H9 (cell line): ENCODE data around the gene MPPE1. TPM values are rescaled to one million over a fixed set of nuclear protein-coding genes. Genes with fewer than 3 reads are reported as not detected.

ENCODE experiments used
- DNase-seq: peaks from one replicate; pipeline ENCODE4 v3.0.0-alpha.2; 2017
- H2AFZ ChIP-seq: one replicate; pipeline ENCODE4 v1.6.1; 2013; ENCODE audit warnings: mild to moderate bottlenecking, low read length, control low read depth, moderate library complexity
- H2AK5ac ChIP-seq: 2 replicates; pipeline ENCODE4 v1.6.1; 2013; ENCODE audit warnings: low read length, control low read depth, mixed read lengths; ENCODE audit not compliant: insufficient read length
- H2BK120ac ChIP-seq: one replicate; pipeline ENCODE4 v1.6.1; 2013; ENCODE audit warnings: low read depth, mild to moderate bottlenecking, low read length, control low read depth, inconsistent platforms; ENCODE audit not compliant: poor library complexity, severe bottlenecking
- H2BK12ac ChIP-seq: 2 replicates; pipeline ENCODE4 v1.6.1; 2013; ENCODE audit warnings: low read length, control low read depth, mixed read lengths, low read depth; ENCODE audit not compliant: insufficient read length
- H2BK15ac ChIP-seq: 2 replicates; pipeline ENCODE4 v1.6.1; 2013; ENCODE audit warnings: low read depth, low read length, control low read depth
- H2BK20ac ChIP-seq: one replicate; pipeline ENCODE4 v1.6.1; 2013; ENCODE audit warnings: low read depth, mild to moderate bottlenecking, low read length, control low read depth, inconsistent platforms; ENCODE audit not compliant: poor library complexity, severe bottlenecking
- H2BK5ac ChIP-seq: 2 replicates; pipeline ENCODE4 v1.6.1; 2013; ENCODE audit warnings: low read length, control low read depth, mixed read lengths; ENCODE audit not compliant: insufficient read length
- H3K14ac ChIP-seq: 2 replicates; pipeline ENCODE4 v1.6.1; 2013; ENCODE audit warnings: low read length, control low read depth; ENCODE audit not compliant: insufficient read depth
- H3K18ac ChIP-seq: 2 replicates; pipeline ENCODE4 v1.6.1; 2013; ENCODE audit warnings: low read depth, mild to moderate bottlenecking, mixed read lengths, low read length, control low read depth; ENCODE audit not compliant: insufficient read length
- H3K23ac ChIP-seq: 2 replicates; pipeline ENCODE4 v1.6.1; 2013; ENCODE audit warnings: low read length, control low read depth, mixed read lengths, low read depth; ENCODE audit not compliant: insufficient read length
- H3K23me2 ChIP-seq: 2 replicates; pipeline ENCODE4 v1.6.1; 2013; ENCODE audit warnings: low read depth, mild to moderate bottlenecking, mixed read lengths, low read length, control low read depth; ENCODE audit not compliant: insufficient read length, poor library complexity, severe bottlenecking
- H3K27ac ChIP-seq: 2 replicates; pipeline ENCODE4 v1.5.1; 2013; ENCODE audit warnings: low read length, control low read depth, mixed read lengths, low read depth; ENCODE audit not compliant: insufficient read length
- H3K27me3 ChIP-seq: 2 replicates; pipeline ENCODE4 v1.6.1; 2013; ENCODE audit warnings: low read length, control low read depth, inconsistent platforms; ENCODE audit not compliant: insufficient read depth
- H3K4ac ChIP-seq: 2 replicates; pipeline ENCODE4 v1.6.1; 2013; ENCODE audit warnings: low read depth, mild to moderate bottlenecking, control low read depth, inconsistent platforms, low read length, moderate library complexity
- H3K4me1 ChIP-seq: 2 replicates; pipeline ENCODE4 v1.6.1; 2013; ENCODE audit warnings: low read length, control low read depth, inconsistent platforms; ENCODE audit not compliant: insufficient read depth
- H3K4me2 ChIP-seq: 2 replicates; pipeline ENCODE4 v1.6.1; 2013; ENCODE audit warnings: low read length, control low read depth, mixed read lengths; ENCODE audit not compliant: insufficient read length, insufficient read depth
- H3K56ac ChIP-seq: 2 replicates; pipeline ENCODE4 v1.6.1; 2013; ENCODE audit warnings: low read depth, mild to moderate bottlenecking, mixed read lengths, low read length, control low read depth; ENCODE audit not compliant: insufficient read length
- H3K79me1 ChIP-seq: 2 replicates; pipeline ENCODE4 v1.6.1; 2013; ENCODE audit warnings: low read depth, mild to moderate bottlenecking, moderate library complexity, low read length, control low read depth, inconsistent platforms; ENCODE audit not compliant: insufficient read depth, poor library complexity, severe bottlenecking
- H3K79me2 ChIP-seq: 2 replicates; pipeline ENCODE4 v1.6.1; 2013; ENCODE audit warnings: low read length, control low read depth, inconsistent platforms; ENCODE audit not compliant: insufficient read depth
- H3K9ac ChIP-seq: 2 replicates; pipeline ENCODE4 v1.6.1; 2013; ENCODE audit warnings: low read length, control low read depth, mixed read lengths; ENCODE audit not compliant: insufficient read length; ENCODE audit errors: extremely low read depth
- H3K9me3 ChIP-seq: one replicate; pipeline ENCODE4 v1.6.1; 2013; ENCODE audit warnings: low read depth, low read length, inconsistent platforms; ENCODE audit not compliant: control insufficient read depth
- H3T11ph ChIP-seq: one replicate; pipeline ENCODE4 v1.6.1; 2013; ENCODE audit warnings: mild to moderate bottlenecking, low read length, control low read depth, inconsistent platforms
- H4K20me1 ChIP-seq: one replicate; pipeline ENCODE4 v1.6.1; 2013; ENCODE audit not compliant: control insufficient read depth, insufficient read length, insufficient read depth
- H4K5ac ChIP-seq: 2 replicates; pipeline ENCODE4 v1.6.1; 2013; ENCODE audit warnings: low read depth, mild to moderate bottlenecking, mixed read lengths, low read length, control low read depth; ENCODE audit not compliant: insufficient read length
- H4K8ac ChIP-seq: replicated peaks from 2 replicates; pipeline ENCODE4 v1.6.1; 2013; ENCODE audit warnings: low read length, control low read depth, mixed read lengths, low read depth; ENCODE audit not compliant: insufficient read length
- H4K91ac ChIP-seq: 2 replicates; pipeline ENCODE4 v1.6.1; 2013; ENCODE audit warnings: low read depth, mild to moderate bottlenecking, moderate library complexity, mixed read lengths, low read length, control low read depth; ENCODE audit not compliant: insufficient read length
- H3K27ac Mint-ChIP-seq, 3 experiments: 2 replicates in 2 of 3; 3 replicates in 1 of 3; pipeline ENCODE4 v1.8.0; 2020 to 2021; ENCODE audit warnings: mixed read lengths in 3 of 3, mild to moderate bottlenecking in 1 of 3, moderate library complexity in 1 of 3
- H3K27me3 Mint-ChIP-seq: 2 replicates; pipeline ENCODE4 v1.8.0; 2021; ENCODE audit warnings: low read depth, mild to moderate bottlenecking, moderate library complexity, mixed read lengths
- H3K36me3 Mint-ChIP-seq, 3 experiments: 2 replicates in 2 of 3; 3 replicates in 1 of 3; pipeline ENCODE4 v1.8.0; 2020 to 2021; ENCODE audit warnings: low read depth in 3 of 3, mixed read lengths in 3 of 3; ENCODE audit not compliant: insufficient read depth in 1 of 3
- H3K4me1 Mint-ChIP-seq, 2 experiments: 2 replicates each; pipeline ENCODE4 v1.8.0; 2020; ENCODE audit warnings: mixed read lengths in 2 of 2
- H3K4me3 Mint-ChIP-seq, 2 experiments: 2 replicates in 1 of 2; 3 replicates in 1 of 2; pipeline ENCODE4 v1.8.0; 2020 to 2021; ENCODE audit warnings: mild to moderate bottlenecking in 2 of 2, mixed read lengths in 2 of 2, moderate library complexity in 1 of 2
- H3K9me3 Mint-ChIP-seq, 2 experiments: 2 replicates in 1 of 2; 3 replicates in 1 of 2; pipeline ENCODE4 v1.8.0; 2020; ENCODE audit warnings: mild to moderate bottlenecking in 2 of 2, mixed read lengths in 2 of 2, moderate library complexity in 1 of 2
- WGBS: extraction: QIAGEN DNeasy Blood & Tissue Kit; methylation state at CpG from one replicate; pipeline ENCODE4 v1.1.7; 2013; ENCODE audit warnings: missing lambda C conversion rate, low lambda C conversion rate, mixed read lengths; ENCODE audit not compliant: insufficient read length; ENCODE audit errors: extremely low coverage; 5-methylcytosine and 5-hydroxymethylcytosine counted together
- long read RNA-seq: library from polyadenylated mRNA; unstranded; transcript quantifications from one replicate; pipeline ENCODE4 v2.0.0, GENCODE V29; 2020
- total RNA-seq: library from RNA; stranded (reverse); gene quantifications from 2 replicates; pipeline ENCODE4 v1.2.1, GENCODE V29; 2021
- TF ChIP-seq, protein P1 (sequence below): fragments of 200-600 bp; sonication (generic); conservative IDR thresholded peaks from 3 replicates; pipeline ENCODE4 v1.8.0; 2021; ENCODE audit warnings: antibody characterized with exemption, mild to moderate bottlenecking

MPPE1 gene, protein sequence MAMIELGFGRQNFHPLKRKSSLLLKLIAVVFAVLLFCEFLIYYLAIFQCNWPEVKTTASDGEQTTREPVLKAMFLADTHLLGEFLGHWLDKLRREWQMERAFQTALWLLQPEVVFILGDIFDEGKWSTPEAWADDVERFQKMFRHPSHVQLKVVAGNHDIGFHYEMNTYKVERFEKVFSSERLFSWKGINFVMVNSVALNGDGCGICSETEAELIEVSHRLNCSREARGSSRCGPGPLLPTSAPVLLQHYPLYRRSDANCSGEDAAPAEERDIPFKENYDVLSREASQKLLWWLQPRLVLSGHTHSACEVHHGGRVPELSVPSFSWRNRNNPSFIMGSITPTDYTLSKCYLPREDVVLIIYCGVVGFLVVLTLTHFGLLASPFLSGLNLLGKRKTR
- 12.7 and 13.2 TPM in 2 replicates for total RNA-seq
- long read RNA-seq, full-length matches to known transcripts: 36 of 96 reads
- long read RNA-seq, partial matches to known transcripts: 2 of 96 reads
- long read RNA-seq, other reads (novel, unspliced or antisense): 58 of 96 reads

DNA sequence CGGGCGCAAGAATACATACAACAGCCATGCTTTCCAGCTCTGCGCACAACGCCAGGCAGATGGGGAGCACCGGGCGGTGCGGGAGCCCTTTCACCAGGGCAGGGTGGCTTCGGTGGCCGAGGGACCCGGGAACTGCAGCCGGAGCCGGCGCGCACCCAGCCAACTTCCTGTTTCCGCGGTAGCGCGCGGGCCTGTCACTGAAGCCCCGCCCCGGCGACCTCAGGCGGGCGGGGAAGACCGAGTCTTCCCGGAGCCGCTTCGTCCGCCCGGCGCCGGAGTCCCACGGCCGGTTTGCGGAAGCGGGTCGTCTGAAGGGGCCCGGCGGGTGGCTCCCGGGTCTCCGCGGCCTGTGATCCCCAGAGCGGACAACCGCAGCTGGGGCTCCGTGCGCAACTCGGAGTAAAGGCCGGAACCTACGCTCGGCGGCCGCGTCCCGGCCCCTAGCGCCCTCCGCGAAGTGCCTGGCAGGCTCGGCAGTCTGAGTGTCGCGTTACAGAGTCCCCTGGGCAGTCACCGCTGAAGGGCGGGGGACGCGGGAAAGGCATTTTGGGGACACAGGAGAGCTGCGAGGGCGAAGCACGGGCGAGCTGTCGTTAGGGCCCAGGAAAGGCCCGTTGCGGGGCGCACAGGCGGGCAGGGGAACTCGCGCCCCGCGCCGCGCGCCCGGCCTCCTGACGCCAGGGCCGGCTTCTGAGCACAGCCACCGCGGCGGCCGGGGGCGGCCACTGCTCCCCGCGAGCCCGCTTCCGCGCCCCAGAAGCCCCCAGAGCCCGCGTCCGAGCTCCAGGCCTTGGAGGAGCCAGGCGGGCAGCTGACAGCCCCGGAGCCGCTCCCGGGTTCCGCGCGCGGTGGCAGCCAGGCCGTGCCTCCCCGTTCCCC is at the start of gene MPPE1:
TSS of gene MPPE1 (minus strand) at position 136 of the 879 bp plus-strand sequence. CDS start 11,053 bp downstream, outside the sequence.
- H3K4me1 Mint-ChIP-seq: peaks cover 29 to 32% of the 10 kb centered on the region in 2 experiments
- H3K4me3 Mint-ChIP-seq: peak within 1 kb of the TSS; percentile 84 to 91
- peak within 1 kb of the TSS; percentile 47 to 85 (median 83); a peak in 4 of 7 replicates for H3K27ac Mint-ChIP-seq
- H3K4me1 ChIP-seq: peaks cover 4% of the 10 kb centered on the region
- no peak within 1 kb of the TSS for H2AFZ ChIP-seq
- no peaks in the 10 kb centered on the region for H3K9me3 Mint-ChIP-seq
- no peak within 1 kb of the TSS for H2BK120ac ChIP-seq
- H3K79me2 ChIP-seq: no peaks in the 10 kb centered on the region
- peak within 1 kb of the TSS; percentile 50 for H3K4me2 ChIP-seq
- no peak within 1 kb of the TSS for H3K4ac ChIP-seq
- H3K23me2 ChIP-seq: peaks cover 4% of the 10 kb centered on the region
- H3K9ac ChIP-seq: peak within 1 kb of the TSS; percentile 14
- H3K56ac ChIP-seq: no peak within 1 kb of the TSS
- no peaks in the 10 kb centered on the region; the same call in 1 of the 2 replicates for H3K27me3 Mint-ChIP-seq
- H2BK12ac ChIP-seq: no peak within 1 kb of the TSS
- no peak within 1 kb of the TSS for H3K27ac ChIP-seq
- H4K8ac ChIP-seq: no peak within 1 kb of the TSS
- H4K20me1 ChIP-seq: no peaks in the 10 kb centered on the region
- peak within 1 kb of the TSS; percentile 11 for H3K18ac ChIP-seq
- no peak within 1 kb of the TSS for H4K91ac ChIP-seq
- no peak within 1 kb of the TSS for H2BK20ac ChIP-seq
- H3K14ac ChIP-seq: peak within 1 kb of the TSS; percentile 58; the same call in 1 of the 2 replicates
- H4K5ac ChIP-seq: no peak within 1 kb of the TSS
- no peak within 1 kb of the TSS for H2BK5ac ChIP-seq
- no peak within 1 kb of the TSS for H2AK5ac ChIP-seq
- no peak within 1 kb of the TSS for H2BK15ac ChIP-seq
- no peak within 1 kb of the TSS for H3K23ac ChIP-seq
- no peaks in the 10 kb centered on the region for H3K9me3 ChIP-seq
- H3T11ph ChIP-seq: no peak within 1 kb of the TSS
- no CpG with 5 or more reads among the region's 106 CpGs for WGBS
- H3K27me3 ChIP-seq: no peaks in the 10 kb centered on the region
- no peaks in the 10 kb centered on the region; a peak in 1 of 7 replicates for H3K36me3 Mint-ChIP-seq
- TF ChIP-seq, protein P1, sequence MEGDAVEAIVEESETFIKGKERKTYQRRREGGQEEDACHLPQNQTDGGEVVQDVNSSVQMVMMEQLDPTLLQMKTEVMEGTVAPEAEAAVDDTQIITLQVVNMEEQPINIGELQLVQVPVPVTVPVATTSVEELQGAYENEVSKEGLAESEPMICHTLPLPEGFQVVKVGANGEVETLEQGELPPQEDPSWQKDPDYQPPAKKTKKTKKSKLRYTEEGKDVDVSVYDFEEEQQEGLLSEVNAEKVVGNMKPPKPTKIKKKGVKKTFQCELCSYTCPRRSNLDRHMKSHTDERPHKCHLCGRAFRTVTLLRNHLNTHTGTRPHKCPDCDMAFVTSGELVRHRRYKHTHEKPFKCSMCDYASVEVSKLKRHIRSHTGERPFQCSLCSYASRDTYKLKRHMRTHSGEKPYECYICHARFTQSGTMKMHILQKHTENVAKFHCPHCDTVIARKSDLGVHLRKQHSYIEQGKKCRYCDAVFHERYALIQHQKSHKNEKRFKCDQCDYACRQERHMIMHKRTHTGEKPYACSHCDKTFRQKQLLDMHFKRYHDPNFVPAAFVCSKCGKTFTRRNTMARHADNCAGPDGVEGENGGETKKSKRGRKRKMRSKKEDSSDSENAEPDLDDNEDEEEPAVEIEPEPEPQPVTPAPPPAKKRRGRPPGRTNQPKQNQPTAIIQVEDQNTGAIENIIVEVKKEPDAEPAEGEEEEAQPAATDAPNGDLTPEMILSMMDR: no peak
- DNase-seq: peak; percentile 88
- H3K79me1 ChIP-seq: no peaks in the 10 kb centered on the region
